ENCODE results near the gene PHTF1.
"Not testable (repeated sequence)": the region's sequence is repeated elsewhere in the genome, so short reads cannot be mapped to it uniquely, and the experiment has no call there.

PHTF1 gene

GRCh38 chr1:113756461-113756860, 2.8 kb downstream of the PHTF1 start:
- H3K27ac ChIP-seq (ENCODE audit: low read length): no peak overlapping the region
- no peaks in the 10 kb centered on the region for H3K27me3 ChIP-seq (ENCODE audit: control insufficient read depth, insufficient read depth, low read length)
- H3K4me1 ChIP-seq (ENCODE audit: control insufficient read depth, insufficient read depth, low read length): no peaks in the 10 kb centered on the region
- H3K9me3 ChIP-seq (ENCODE audit: control insufficient read depth, insufficient read depth, low read length): no peaks in the 10 kb centered on the region
- no CpG with 5 or more reads among the region's 1 CpG for WGBS (ENCODE audit: insufficient coverage, insufficient read length)
- no peaks in the 10 kb centered on the region for H3K36me3 ChIP-seq (ENCODE audit: control insufficient read depth, insufficient read depth, low read length)
- no peak for DNase-seq (ENCODE audit: low read depth, low spot score)
- H3K4me3 ChIP-seq (ENCODE audit: low read length): no peak overlapping the region

- not testable (repeated sequence) for H3K4me3 ChIP-seq (ENCODE audit: low read length); H3K36me3 ChIP-seq (ENCODE audit: control insufficient read depth, insufficient read depth, low read length); H3K27me3 ChIP-seq (ENCODE audit: control insufficient read depth, insufficient read depth, low read length); DNase-seq (ENCODE audit: low read depth, low spot score); H3K27ac ChIP-seq (ENCODE audit: low read length); H3K4me1 ChIP-seq (ENCODE audit: control insufficient read depth, insufficient read depth, low read length); H3K9me3 ChIP-seq (ENCODE audit: control insufficient read depth, insufficient read depth, low read length)
- no CpG with 5 or more reads among the region's 6 CpGs for WGBS (ENCODE audit: insufficient coverage, insufficient read length)
Observed at GRCh38 chr1:113753333-113753732, 6.0 kb downstream of the PHTF1 start.

- Histone ChIP-seq H3K36me3 (ENCODE audit: control insufficient read depth, insufficient read depth, low read length) (no peaks in the 10 kb centered on the region), H3K9me3 (ENCODE audit: control insufficient read depth, insufficient read depth, low read length) (no peaks in the 10 kb centered on the region), H3K4me3 (ENCODE audit: low read length) (no peak overlapping the region), H3K4me1 (ENCODE audit: control insufficient read depth, insufficient read depth, low read length) (no peaks in the 10 kb centered on the region), H3K27me3 (ENCODE audit: control insufficient read depth, insufficient read depth, low read length) (no peaks in the 10 kb centered on the region), H3K27ac (ENCODE audit: low read length) (no peak overlapping the region)
- no peak for DNase-seq (ENCODE audit: low read depth, low spot score)
- no CpG with 5 or more reads among the region's 1 CpG for WGBS (ENCODE audit: insufficient coverage, insufficient read length)
Observed at GRCh38 chr1:113751516-113751915, 7.8 kb downstream of the PHTF1 start.

- no peaks in the 10 kb centered on the region for H3K9me3 ChIP-seq (ENCODE audit: control insufficient read depth, insufficient read depth, low read length)
- no peak for DNase-seq (ENCODE audit: low read depth, low spot score)
- H3K27me3 ChIP-seq (ENCODE audit: control insufficient read depth, insufficient read depth, low read length): no peaks in the 10 kb centered on the region
- H3K27ac ChIP-seq (ENCODE audit: low read length): no peak overlapping the region
- no peaks in the 10 kb centered on the region for H3K4me1 ChIP-seq (ENCODE audit: control insufficient read depth, insufficient read depth, low read length)
- no peak overlapping the region for H3K4me3 ChIP-seq (ENCODE audit: low read length)
- no peaks in the 10 kb centered on the region for H3K36me3 ChIP-seq (ENCODE audit: control insufficient read depth, insufficient read depth, low read length)
Observed at GRCh38 chr1:113751114-113751513, 8.2 kb downstream of the PHTF1 start.

- Histone ChIP-seq H3K4me3 (ENCODE audit: low read length) (no peak overlapping the region), H3K9me3 (ENCODE audit: control insufficient read depth, insufficient read depth, low read length) (no peaks in the 10 kb centered on the region), H3K36me3 (ENCODE audit: control insufficient read depth, insufficient read depth, low read length) (no peaks in the 10 kb centered on the region), H3K27ac (ENCODE audit: low read length) (no peak overlapping the region), H3K4me1 (ENCODE audit: control insufficient read depth, insufficient read depth, low read length) (no peaks in the 10 kb centered on the region), H3K27me3 (ENCODE audit: control insufficient read depth, insufficient read depth, low read length) (no peaks in the 10 kb centered on the region)
- no peak for DNase-seq (ENCODE audit: low read depth, low spot score)
- no CpG with 5 or more reads among the region's 3 CpGs for WGBS (ENCODE audit: insufficient coverage, insufficient read length)
Observed at GRCh38 chr1:113749402-113749801, 9.9 kb downstream of the PHTF1 start.

GRCh38 chr1:113747376-113747775, 11.9 kb downstream of the PHTF1 start:
- WGBS (ENCODE audit: insufficient coverage, insufficient read length): 100% methylated on average over 1 of the region's 1 CpG
- no peak for DNase-seq (ENCODE audit: low read depth, low spot score)
- Histone ChIP-seq H3K9me3 (ENCODE audit: control insufficient read depth, insufficient read depth, low read length) (no peaks in the 10 kb centered on the region), H3K4me3 (ENCODE audit: low read length) (no peak overlapping the region), H3K27ac (ENCODE audit: low read length) (no peak overlapping the region), H3K4me1 (ENCODE audit: control insufficient read depth, insufficient read depth, low read length) (no peaks in the 10 kb centered on the region), H3K27me3 (ENCODE audit: control insufficient read depth, insufficient read depth, low read length) (no peaks in the 10 kb centered on the region), H3K36me3 (ENCODE audit: control insufficient read depth, insufficient read depth, low read length) (no peaks in the 10 kb centered on the region; the same call in 1 of the 2 replicates)

- no peak overlapping the region for H3K4me3 ChIP-seq (ENCODE audit: low read length)
- no peak overlapping the region for H3K27ac ChIP-seq (ENCODE audit: low read length)
- no peaks in the 10 kb centered on the region for H3K9me3 ChIP-seq (ENCODE audit: control insufficient read depth, insufficient read depth, low read length)
- no peaks in the 10 kb centered on the region for H3K4me1 ChIP-seq (ENCODE audit: control insufficient read depth, insufficient read depth, low read length)
- WGBS (ENCODE audit: insufficient coverage, insufficient read length): no CpG with 5 or more reads among the region's 3 CpGs
- no peak for DNase-seq (ENCODE audit: low read depth, low spot score)
- no peaks in the 10 kb centered on the region; the same call in 1 of the 2 replicates for H3K36me3 ChIP-seq (ENCODE audit: control insufficient read depth, insufficient read depth, low read length)
- H3K27me3 ChIP-seq (ENCODE audit: control insufficient read depth, insufficient read depth, low read length): no peaks in the 10 kb centered on the region
Observed at GRCh38 chr1:113745425-113745824, 13.9 kb downstream of the PHTF1 start.

GRCh38 chr1:113744114-113744513, 15.2 kb downstream of the PHTF1 start:
- no peak overlapping the region for H3K27ac ChIP-seq (ENCODE audit: low read length)
- no peaks in the 10 kb centered on the region for H3K4me1 ChIP-seq (ENCODE audit: control insufficient read depth, insufficient read depth, low read length)
- no CpG with 5 or more reads among the region's 1 CpG for WGBS (ENCODE audit: insufficient coverage, insufficient read length)
- H3K9me3 ChIP-seq (ENCODE audit: control insufficient read depth, insufficient read depth, low read length): no peaks in the 10 kb centered on the region
- no peaks in the 10 kb centered on the region; the same call in 1 of the 2 replicates for H3K36me3 ChIP-seq (ENCODE audit: control insufficient read depth, insufficient read depth, low read length)
- no peak overlapping the region for H3K4me3 ChIP-seq (ENCODE audit: low read length)
- no peaks in the 10 kb centered on the region for H3K27me3 ChIP-seq (ENCODE audit: control insufficient read depth, insufficient read depth, low read length)
- DNase-seq (ENCODE audit: low read depth, low spot score): no peak

GRCh38 chr1:113742515-113742914, 16.8 kb downstream of the PHTF1 start:
- no peak for DNase-seq (ENCODE audit: low read depth, low spot score)
- Histone ChIP-seq H3K4me1 (ENCODE audit: control insufficient read depth, insufficient read depth, low read length) (no peaks in the 10 kb centered on the region), H3K36me3 (ENCODE audit: control insufficient read depth, insufficient read depth, low read length) (no peaks in the 10 kb centered on the region; the same call in 1 of the 2 replicates), H3K27me3 (ENCODE audit: control insufficient read depth, insufficient read depth, low read length) (no peaks in the 10 kb centered on the region), H3K9me3 (ENCODE audit: control insufficient read depth, insufficient read depth, low read length) (no peaks in the 10 kb centered on the region), H3K27ac (ENCODE audit: low read length) (no peak overlapping the region), H3K4me3 (ENCODE audit: low read length) (no peak overlapping the region)
- WGBS (ENCODE audit: insufficient coverage, insufficient read length): no CpG with 5 or more reads among the region's 5 CpGs

GRCh38 chr1:113734357-113735055, 24.8 kb downstream of the PHTF1 start:
- H3K9me3 ChIP-seq (ENCODE audit: control insufficient read depth, insufficient read depth, low read length): no peaks in the 10 kb centered on the region
- H3K4me1 ChIP-seq (ENCODE audit: control insufficient read depth, insufficient read depth, low read length): no peaks in the 10 kb centered on the region
- no CpG with 5 or more reads among the region's 2 CpGs for WGBS (ENCODE audit: insufficient coverage, insufficient read length)
- no peak overlapping the region for H3K4me3 ChIP-seq (ENCODE audit: low read length)
- no peaks in the 10 kb centered on the region for H3K27me3 ChIP-seq (ENCODE audit: control insufficient read depth, insufficient read depth, low read length)
- DNase-seq (ENCODE audit: low read depth, low spot score): no peak
- H3K27ac ChIP-seq (ENCODE audit: low read length): no peak overlapping the region
- H3K36me3 ChIP-seq (ENCODE audit: control insufficient read depth, insufficient read depth, low read length): no peaks in the 10 kb centered on the region; the same call in 1 of the 2 replicates

GRCh38 chr1:113732802-113733201, 26.5 kb downstream of the PHTF1 start:
- Histone ChIP-seq H3K27me3 (ENCODE audit: control insufficient read depth, insufficient read depth, low read length) (no peaks in the 10 kb centered on the region), H3K4me1 (ENCODE audit: control insufficient read depth, insufficient read depth, low read length) (no peaks in the 10 kb centered on the region), H3K27ac (ENCODE audit: low read length) (no peak overlapping the region), H3K4me3 (ENCODE audit: low read length) (no peak overlapping the region), H3K36me3 (ENCODE audit: control insufficient read depth, insufficient read depth, low read length) (no peaks in the 10 kb centered on the region; the same call in 1 of the 2 replicates), H3K9me3 (ENCODE audit: control insufficient read depth, insufficient read depth, low read length) (no peaks in the 10 kb centered on the region)
- no CpG with 5 or more reads among the region's 5 CpGs for WGBS (ENCODE audit: insufficient coverage, insufficient read length)
- no peak for DNase-seq (ENCODE audit: low read depth, low spot score)
